ENCODE results near the gene SETBP1.

- TF ChIP-seq MAX (CRISPR knock-in tag; IDR thresholded peaks at IDR 0.05): no peak
- no peak for TF ChIP-seq CBFB (CRISPR knock-in tag; IDR thresholded peaks at IDR 0.05; ENCODE audit: low read depth)
- no peak for TF ChIP-seq ATF2 (CRISPR knock-in tag; IDR thresholded peaks at IDR 0.05; ENCODE audit: borderline replicate concordance, low read depth)
- TF ChIP-seq KAT7 (CRISPR knock-in tag; IDR thresholded peaks at IDR 0.05; ENCODE audit: borderline replicate concordance): no peak
- TF ChIP-seq CTCF (IDR thresholded peaks at IDR 0.05): no peak
- no peak for TF ChIP-seq SP1 (CRISPR knock-in tag; conservative IDR thresholded peaks at IDR 0.05)
- no peak for TF ChIP-seq ATF3 (CRISPR knock-in tag; conservative IDR thresholded peaks at IDR 0.05)
- no peak for TF ChIP-seq ESRRA (CRISPR knock-in tag; IDR thresholded peaks at IDR 0.05; ENCODE audit: borderline replicate concordance)
- TF ChIP-seq NR3C1 (CRISPR knock-in tag; conservative IDR thresholded peaks at IDR 0.05; ENCODE audit: low read depth): no peak
- TF ChIP-seq NFYB (CRISPR knock-in tag; conservative IDR thresholded peaks at IDR 0.05; ENCODE audit: low read depth): no peak
- TF ChIP-seq GABPB1 (CRISPR knock-in tag; IDR thresholded peaks at IDR 0.05): no peak
- no peak for TF ChIP-seq CDX4 (CRISPR knock-in tag; IDR thresholded peaks at IDR 0.05; ENCODE audit: borderline replicate concordance)
- TF ChIP-seq ETV6 (CRISPR knock-in tag; IDR thresholded peaks at IDR 0.05): no peak
Observed at GRCh38 chr18:45102126-45102525, 421.4 kb downstream of the SETBP1 start.
